Thyroid gland (tissue), 4 donors: ENCODE measurements around the gene OGFRL1. TPM values are rescaled to one million over a fixed set of nuclear protein-coding genes. Genes with fewer than 3 reads are reported as not detected.

ENCODE experiments used
- DNase-seq, 2 donors: peaks; one replicate each; pipeline ENCODE4 v3.0.0-alpha.2; 2019
- H3K27ac ChIP-seq, 3 donors: fragments of 200-600 bp; sonication (generic); 1 replicate in 2 of 3; 2 replicates in 1 of 3; pipeline ENCODE4 v1.5.1; 2016 to 2019; ENCODE audit warnings: mild to moderate bottlenecking in 1 of 3, moderate library complexity in 1 of 3
- H3K27me3 ChIP-seq: fragments of 200-600 bp; sonication (generic); one replicate; pipeline ENCODE4 v1.5.1; 2019
- H3K36me3 ChIP-seq, 2 donors: fragments of 200-600 bp; sonication (generic); one replicate each; pipeline ENCODE4 v1.5.1; 2016 to 2019
- H3K4me1 ChIP-seq, 2 donors: fragments of 200-600 bp; sonication (generic); one replicate each; pipeline ENCODE4 v1.5.1; 2017 to 2019
- H3K4me3 ChIP-seq, 3 donors: fragments of 200-600 bp; sonication (generic); replicated peaks in 1 of 3; 1 replicate in 2 of 3; 2 replicates in 1 of 3; pipeline ENCODE4 v1.5.1; 2016; ENCODE audit warnings: mild to moderate bottlenecking in 1 of 3
- H3K9me3 ChIP-seq: fragments of 200-600 bp; sonication (generic); one replicate; pipeline ENCODE4 v1.5.1; 2017
- CTCF ChIP-seq, 6 experiments: fragments of 200-600 bp in 3 of 6; fragments of 450-650 bp in 3 of 6; sonication (generic) in 3 of 6; IDR thresholded peaks; one replicate each; pipeline ENCODE4 v1.5.1; 2016 to 2019; ENCODE audit warnings: antibody characterized with exemption in 6 of 6, mild to moderate bottlenecking in 2 of 6, inconsistent platforms in 1 of 6, moderate library complexity in 1 of 6
- POLR2A ChIP-seq, 2 donors: fragments of 450-650 bp; IDR thresholded peaks; one replicate each; pipeline ENCODE4 v1.6.1; 2017; ENCODE audit warnings: antibody characterized with exemption in 2 of 2, mild to moderate bottlenecking in 2 of 2, moderate library complexity in 1 of 2
- intact Hi-C: fragments of 100-400 bp; cut with DNase I; formaldehyde crosslinking; loops from one replicate; pipeline ENCODE4 v1.15.1; 2023
- total RNA-seq, 4 donors: library from RNA; depleted of rRNA; stranded (reverse); fragments of >200 nt; gene quantifications; one replicate each; pipeline ENCODE4 v1.2.3, GENCODE V29; 2016

OGFRL1 gene
- total RNA-seq, 4 donors from 2014 or later, result 12.1 to 27.3 (median 18.0) TPM

DNA sequence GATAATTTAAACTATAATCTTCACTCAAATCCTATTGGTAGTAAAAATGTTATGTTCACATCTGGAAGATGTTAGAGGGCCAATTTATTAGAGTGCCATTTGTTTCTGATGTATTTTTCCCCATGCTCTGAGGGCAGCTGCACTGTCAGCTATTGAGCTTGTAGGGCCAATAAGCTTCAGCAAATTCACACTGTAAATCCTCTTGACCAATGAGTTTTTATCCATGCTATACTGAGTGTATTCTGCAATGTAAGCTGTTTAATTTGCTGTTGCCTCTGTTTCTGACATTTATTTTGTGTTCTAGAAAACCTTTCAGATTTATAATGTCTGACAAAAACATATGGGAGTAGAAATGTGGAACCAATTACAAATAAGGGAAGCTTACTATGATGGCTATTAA is 62.6 kb downstream of the OGFRL1 start:
- no peaks in the 10 kb centered on the region for H3K36me3 ChIP-seq
- TF ChIP-seq POLR2A (IDR thresholded peaks at IDR 0.05), result no peak
- no peak for TF ChIP-seq CTCF (IDR thresholded peaks at IDR 0.05)
- peaks cover 0 to 7% of the 10 kb centered on the region in 2 donors for H3K4me1 ChIP-seq
- H3K27ac ChIP-seq, result peak overlapping the region in 2 of 3 donors; percentile 31 to 32
- no peak overlapping the region for H3K4me3 ChIP-seq
- no peaks in the 10 kb centered on the region for H3K9me3 ChIP-seq
- H3K27me3 ChIP-seq, result no peaks in the 10 kb centered on the region
- intact Hi-C loops, result no loop called here
- DNase-seq, result no peak
